HL-60 (cell line): ENCODE measurements around the gene AFDN.

Experiments used
- CTCF ChIP-seq: IDR thresholded peaks from one replicate; pipeline ENCODE4 v1.5.1; 2011; ENCODE audit warnings: low read length, control low read depth, inconsistent platforms; ENCODE audit not compliant: insufficient read depth
- POLR2AphosphoS5 ChIP-seq: IDR thresholded peaks from 2 replicates; pipeline ENCODE4 v1.6.1; 2012; ENCODE audit warnings: low read depth
- REST ChIP-seq: IDR thresholded peaks from 2 replicates; pipeline ENCODE4 v1.6.1; 2012; ENCODE audit warnings: low read depth; ENCODE audit not compliant: insufficient replicate concordance

GRCh38 chr6:167904791-167905190, 78.1 kb downstream of the AFDN start:
- TF ChIP-seq REST (no peak), CTCF (no peak), POLR2AphosphoS5 (no peak)
